Measurements from ENCODE around the gene PAK1.

PAK1 gene

GRCh38 chr11:77441426-77441825 lies 32.5 kb downstream of the PAK1 start:
- DNase-seq (ENCODE audit: low spot score), result no peak
- no peak overlapping the region for H3K27ac ChIP-seq
- no peak for TF ChIP-seq CTCF (IDR thresholded peaks at IDR 0.05)
- no peak overlapping the region for H3K4me3 ChIP-seq

GRCh38 chr11:77440678-77441077 lies 33.2 kb downstream of the PAK1 start:
- no peak for TF ChIP-seq CTCF (IDR thresholded peaks at IDR 0.05)
- H3K4me3 ChIP-seq, result no peak overlapping the region
- no peak overlapping the region for H3K27ac ChIP-seq
- DNase-seq (ENCODE audit: low spot score), result no peak

GRCh38 chr11:77438487-77438886 lies 35.4 kb downstream of the PAK1 start:
- no peak for TF ChIP-seq CTCF (IDR thresholded peaks at IDR 0.05)
- DNase-seq (ENCODE audit: low spot score), result no peak
- Histone ChIP-seq H3K4me3 (no peak overlapping the region), H3K27ac (no peak overlapping the region)

GRCh38 chr11:77436969-77437368 lies 36.9 kb downstream of the PAK1 start:
- TF ChIP-seq CTCF (IDR thresholded peaks at IDR 0.05), result no peak
- Histone ChIP-seq H3K4me3 (no peak overlapping the region), H3K27ac (no peak overlapping the region)
- no peak for DNase-seq (ENCODE audit: low spot score)

- H3K27ac ChIP-seq, result no peak overlapping the region
- H3K4me3 ChIP-seq, result no peak overlapping the region
- DNase-seq (ENCODE audit: low spot score), result no peak
- no peak for TF ChIP-seq CTCF (IDR thresholded peaks at IDR 0.05)
Measured at GRCh38 chr11:77436506-77436905, 37.4 kb downstream of the PAK1 start.

- Histone ChIP-seq H3K4me3 (no peak overlapping the region), H3K27ac (no peak overlapping the region)
- no peak for TF ChIP-seq CTCF (IDR thresholded peaks at IDR 0.05)
- no peak for DNase-seq (ENCODE audit: low spot score)
Measured at GRCh38 chr11:77435972-77436371, 37.9 kb downstream of the PAK1 start.

- no peak for TF ChIP-seq CTCF (IDR thresholded peaks at IDR 0.05)
- no peak overlapping the region for H3K4me3 ChIP-seq
- DNase-seq (ENCODE audit: low spot score), result no peak
- no peak overlapping the region for H3K27ac ChIP-seq
Measured at GRCh38 chr11:77431813-77432212, 42.1 kb downstream of the PAK1 start.

Measured in coronary artery (tissue), 2 donors.